Mesenchymal stem cell (in vitro differentiated cells and primary cell): Measurements from ENCODE around the gene CAMK2D. TPM values are rescaled to one million over a fixed set of nuclear protein-coding genes. Genes with fewer than 3 reads are reported as not detected.
A peak's percentile ranks its signal among the peaks of the same experiment; 100 is the strongest.

Experiments
- DNase-seq: peaks from one replicate; pipeline ENCODE4 v3.0.0-alpha.2; 2013
- H2AFZ ChIP-seq: one replicate; pipeline ENCODE4 v1.6.1; 2013; ENCODE audit warnings: low read depth, mild to moderate bottlenecking, control low read depth, inconsistent platforms, low read length, moderate library complexity
- H2AK5ac ChIP-seq: 2 replicates; pipeline ENCODE4 v1.6.1; 2013; ENCODE audit warnings: low read length, moderate library complexity, mild to moderate bottlenecking, inconsistent platforms; ENCODE audit not compliant: severe bottlenecking
- H2BK120ac ChIP-seq: one replicate; pipeline ENCODE4 v1.6.1; 2013; ENCODE audit warnings: low read depth, mild to moderate bottlenecking, inconsistent platforms, low read length, moderate library complexity
- H2BK12ac ChIP-seq, 2 experiments: one replicate each; pipeline ENCODE4 v1.6.1; 2013; ENCODE audit warnings: inconsistent platforms in 2 of 2, low read length in 2 of 2, mild to moderate bottlenecking in 2 of 2, moderate library complexity in 2 of 2, control low read depth in 1 of 2
- H2BK15ac ChIP-seq: one replicate; pipeline ENCODE4 v1.6.1; 2013; ENCODE audit warnings: mild to moderate bottlenecking, low read depth, inconsistent platforms; ENCODE audit not compliant: poor library complexity, severe bottlenecking
- H2BK5ac ChIP-seq: 2 replicates; pipeline ENCODE4 v1.6.1; 2013; ENCODE audit warnings: low read depth, mild to moderate bottlenecking, low read length, control low read depth, inconsistent platforms; ENCODE audit not compliant: poor library complexity, severe bottlenecking
- H3K14ac ChIP-seq, 2 experiments: one replicate each; pipeline ENCODE4 v1.6.1; 2013; ENCODE audit warnings: inconsistent platforms in 2 of 2, low read length in 2 of 2, control low read depth in 1 of 2, mild to moderate bottlenecking in 1 of 2, moderate library complexity in 1 of 2
- H3K18ac ChIP-seq, 2 experiments: one replicate each; pipeline ENCODE4 v1.6.1; 2013; ENCODE audit warnings: inconsistent platforms in 2 of 2, low read length in 2 of 2, control low read depth in 1 of 2, low read depth in 1 of 2, mild to moderate bottlenecking in 1 of 2
- H3K23ac ChIP-seq, 2 experiments: one replicate each; pipeline ENCODE4 v1.6.1; 2013; ENCODE audit warnings: inconsistent platforms in 2 of 2, low read length in 2 of 2, mild to moderate bottlenecking in 2 of 2, moderate library complexity in 2 of 2, control low read depth in 1 of 2
- H3K27ac ChIP-seq: 2 replicates; pipeline ENCODE4 v1.5.1; 2013; ENCODE audit warnings: mild to moderate bottlenecking, moderate library complexity, low read length, control low read depth, inconsistent platforms; ENCODE audit not compliant: poor library complexity, severe bottlenecking
- H3K27me3 ChIP-seq, 2 experiments: 2 replicates each; pipeline versions ENCODE4 v1.6.1 to v1.7.0; 2013; ENCODE audit warnings: low read length in 2 of 2, mild to moderate bottlenecking in 2 of 2, moderate library complexity in 2 of 2, control low read depth in 1 of 2, inconsistent platforms in 1 of 2; ENCODE audit not compliant: control insufficient read depth in 1 of 2, insufficient read depth in 1 of 2
- H3K36me3 ChIP-seq, 2 experiments: 2 replicates each; pipeline versions ENCODE4 v1.6.1 to v1.7.0; 2013; ENCODE audit warnings: low read length in 2 of 2, control low read depth in 1 of 2, inconsistent platforms in 1 of 2, low read depth in 1 of 2, mild to moderate bottlenecking in 1 of 2; ENCODE audit not compliant: insufficient read depth in 2 of 2, control insufficient read depth in 1 of 2
- H3K4ac ChIP-seq, 2 experiments: one replicate each; pipeline ENCODE4 v1.6.1; 2013; ENCODE audit warnings: inconsistent platforms in 2 of 2, low read length in 2 of 2, mild to moderate bottlenecking in 2 of 2, moderate library complexity in 2 of 2, control low read depth in 1 of 2, low read depth in 1 of 2
- H3K4me1 ChIP-seq: 2 replicates; pipeline ENCODE4 v1.6.1; 2013; ENCODE audit warnings: low read depth, low read length, control low read depth; ENCODE audit not compliant: control insufficient read depth, insufficient read depth
- H3K4me2 ChIP-seq: 2 replicates; pipeline ENCODE4 v1.6.1; 2013; ENCODE audit warnings: low read length, mild to moderate bottlenecking, inconsistent platforms; ENCODE audit not compliant: poor library complexity, severe bottlenecking
- H3K4me3 ChIP-seq, 2 experiments: 2 replicates each; pipeline versions ENCODE4 v1.5.1 to v1.7.0; 2013; ENCODE audit warnings: low read length in 2 of 2, mild to moderate bottlenecking in 2 of 2, control low read depth in 1 of 2, low read depth in 1 of 2; ENCODE audit not compliant: insufficient read depth in 1 of 2
- H3K79me1 ChIP-seq: replicated peaks from 2 replicates; pipeline ENCODE4 v1.6.1; 2013; ENCODE audit warnings: mild to moderate bottlenecking, control low read depth, low read length, inconsistent platforms; ENCODE audit not compliant: poor library complexity, severe bottlenecking
- H3K9ac ChIP-seq: 2 replicates; pipeline ENCODE4 v1.7.0; 2013; ENCODE audit warnings: mild to moderate bottlenecking, low read length, moderate library complexity
- H3K9me3 ChIP-seq: 2 replicates; pipeline ENCODE4 v1.7.0; 2013; ENCODE audit warnings: mild to moderate bottlenecking, low read length; ENCODE audit not compliant: control insufficient read depth
- H4K8ac ChIP-seq: one replicate; pipeline ENCODE4 v1.6.1; 2013; ENCODE audit warnings: inconsistent platforms, mild to moderate bottlenecking, low read length, moderate library complexity
- H4K91ac ChIP-seq: one replicate; pipeline ENCODE4 v1.6.1; 2013; ENCODE audit warnings: mild to moderate bottlenecking, low read length, inconsistent platforms
- WGBS: methylation state at CpG from one replicate; pipeline ENCODE4 v1.1.7; 2013; ENCODE audit warnings: mixed read lengths; 5-methylcytosine and 5-hydroxymethylcytosine counted together
- small RNA-seq: library from polyadenylated mRNA; stranded (forward); fragments of <200 nt; extraction: miRNeasy Mini kit (QIAGEN cat#:217004); gene quantifications from one replicate; pipeline ENCODE3, GENCODE V24; 2013; ENCODE audit warnings: low read depth

Gene CAMK2D

GRCh38 chr4:113404167-113404571, 357.4 kb downstream of the CAMK2D start:
- Histone ChIP-seq H3K36me3 (no peaks in the 10 kb centered on the region), H3K27ac (no peak overlapping the region), H3K4me1 (no peaks in the 10 kb centered on the region)

More at GRCh38 chr4:113404167-113404571, 357.4 kb downstream of the CAMK2D start:
- no peak overlapping the region for H3K4ac ChIP-seq
- no peaks in the 10 kb centered on the region for H3K9me3 ChIP-seq
- WGBS, result 83% methylated on average over 4 of the region's 4 CpGs
- H4K91ac ChIP-seq, result peak overlapping the region; percentile 6
- H3K23ac ChIP-seq, result no peak overlapping the region
- no peak overlapping the region for H3K9ac ChIP-seq
- no peaks in the 10 kb centered on the region for H3K79me1 ChIP-seq
- peak overlapping the region; percentile 8 to 20 for H2BK12ac ChIP-seq
- H2BK15ac ChIP-seq, result no peak overlapping the region
- H2AFZ ChIP-seq, result no peak overlapping the region
- H3K27me3 ChIP-seq, result no peaks in the 10 kb centered on the region
- no peak overlapping the region for H4K8ac ChIP-seq
- no peak overlapping the region for H2BK120ac ChIP-seq
- no peak overlapping the region for H2BK5ac ChIP-seq
- no peak overlapping the region for H3K14ac ChIP-seq
- no peak overlapping the region for H3K4me3 ChIP-seq
- H3K18ac ChIP-seq, result peak overlapping the region in 1 of 2 experiments; percentile 1
- H2AK5ac ChIP-seq, result peak overlapping the region; percentile 19
- H3K4me2 ChIP-seq, result no peak overlapping the region
- DNase-seq, result no peak

Small RNA genes within 50 kb of the gene (small RNA-seq; reads per million reads assigned to genes)
- gene RN7SL184P, result not detected
- gene RNU1-138P, result not detected
